Right lobe of liver (tissue), 4 donors: ENCODE measurements around the gene RFESD.

ENCODE experiments used
- POLR2A ChIP-seq: fragments of 450-650 bp; IDR thresholded peaks from one replicate; pipeline ENCODE4 v1.6.1; 2017; ENCODE audit warnings: antibody characterized with exemption, mild to moderate bottlenecking
- TF ChIP-seq, protein P1 (sequence below), 4 donors: fragments of 200-600 bp in 3 of 4; fragments of 450-650 bp in 1 of 4; IDR thresholded peaks; one replicate each; pipeline versions ENCODE4 v1.5.1 to v1.8.0; 2016 to 2022; ENCODE audit warnings: antibody characterized with exemption in 4 of 4, mild to moderate bottlenecking in 2 of 4
- donor health status: DM: no; HTN: no; CAD: no.
- donor health status: DM: no; HTN: no; CAD: no.
- donor health status: DM: no; HTN: yes; CAD: no.

DNA sequence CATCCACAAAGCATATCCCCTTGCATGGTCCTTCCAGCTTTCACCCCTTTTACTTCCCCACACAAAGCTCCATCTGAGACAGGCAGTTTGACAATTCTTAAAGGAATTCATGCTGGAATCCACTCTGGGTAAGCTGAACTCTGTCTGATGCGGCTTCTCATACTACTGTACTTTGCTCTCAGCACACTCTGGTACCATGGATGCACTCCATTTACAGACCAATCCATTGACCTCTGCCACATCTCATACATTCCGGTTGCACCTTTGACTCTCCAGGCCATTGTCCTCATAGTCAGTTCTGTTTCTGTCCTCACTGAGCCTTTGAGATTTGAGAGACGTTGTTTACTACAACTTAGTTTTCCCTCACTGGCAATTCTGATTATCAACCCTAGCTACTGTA, 24.0 kb downstream of the RFESD start:
- TF ChIP-seq, protein P1, sequence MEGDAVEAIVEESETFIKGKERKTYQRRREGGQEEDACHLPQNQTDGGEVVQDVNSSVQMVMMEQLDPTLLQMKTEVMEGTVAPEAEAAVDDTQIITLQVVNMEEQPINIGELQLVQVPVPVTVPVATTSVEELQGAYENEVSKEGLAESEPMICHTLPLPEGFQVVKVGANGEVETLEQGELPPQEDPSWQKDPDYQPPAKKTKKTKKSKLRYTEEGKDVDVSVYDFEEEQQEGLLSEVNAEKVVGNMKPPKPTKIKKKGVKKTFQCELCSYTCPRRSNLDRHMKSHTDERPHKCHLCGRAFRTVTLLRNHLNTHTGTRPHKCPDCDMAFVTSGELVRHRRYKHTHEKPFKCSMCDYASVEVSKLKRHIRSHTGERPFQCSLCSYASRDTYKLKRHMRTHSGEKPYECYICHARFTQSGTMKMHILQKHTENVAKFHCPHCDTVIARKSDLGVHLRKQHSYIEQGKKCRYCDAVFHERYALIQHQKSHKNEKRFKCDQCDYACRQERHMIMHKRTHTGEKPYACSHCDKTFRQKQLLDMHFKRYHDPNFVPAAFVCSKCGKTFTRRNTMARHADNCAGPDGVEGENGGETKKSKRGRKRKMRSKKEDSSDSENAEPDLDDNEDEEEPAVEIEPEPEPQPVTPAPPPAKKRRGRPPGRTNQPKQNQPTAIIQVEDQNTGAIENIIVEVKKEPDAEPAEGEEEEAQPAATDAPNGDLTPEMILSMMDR (IDR thresholded peaks at IDR 0.05), result no peak
- TF ChIP-seq POLR2A, result no peak
